ENCODE measurements around the gene PLEKHA6. TPM values are rescaled to one million over a fixed set of nuclear protein-coding genes. Genes with fewer than 3 reads are reported as not detected.

The PLEKHA6 gene
- total and polyA plus RNA-seq, 2 of the 8 experiments (the other 6 are each of a cell fraction or from before 2014, with no cell fraction given) = 4.8 to 20.2 TPM

DNA sequence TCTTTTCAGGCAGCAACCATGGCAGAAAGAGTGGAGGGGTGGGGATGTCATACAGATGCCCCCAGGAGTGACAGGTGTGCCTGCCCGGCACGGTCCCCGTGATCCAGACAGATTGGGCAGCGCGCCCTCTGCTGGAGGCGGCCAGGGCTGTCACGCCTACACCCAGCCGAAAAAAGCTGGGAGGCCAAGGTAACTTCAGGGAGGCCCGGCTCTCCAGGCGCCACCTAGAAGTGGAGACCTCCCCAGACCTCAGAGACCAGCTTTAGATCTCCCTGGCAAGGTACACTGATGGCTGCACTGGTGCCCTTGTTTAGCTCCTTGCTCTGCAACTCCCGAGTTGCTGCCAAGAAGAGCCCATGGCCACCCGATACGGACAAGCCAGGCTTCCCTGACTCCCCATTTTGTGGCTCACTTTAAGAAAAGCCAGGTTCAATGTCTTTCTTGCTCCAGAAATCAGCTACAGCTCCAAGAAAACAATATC, 152.6 kb downstream of the PLEKHA6 start:
- FAIRE-seq (no peak), DNase-seq (ENCODE audit: low read depth in 1 of 2, low spot score in 2 of 2) (peak; percentile 41 to 100)
- no peak overlapping the region for H2AK5ac ChIP-seq (ENCODE audit: low read depth, low read length)
- no peak overlapping the region for H3K14ac ChIP-seq (ENCODE audit: insufficient read length)
- no peak overlapping the region for H2BK12ac ChIP-seq (ENCODE audit: low read depth, low read length)
- H4K5ac ChIP-seq (ENCODE audit: insufficient read length, low read depth, low read length) = no peak overlapping the region
- no peaks in the 10 kb centered on the region for H3K36me3 ChIP-seq (ENCODE audit: control insufficient read depth in 2 of 4, insufficient read depth in 4 of 4, low read length in 3 of 4)
- no peak overlapping the region for H3K4me3 ChIP-seq (ENCODE audit: extremely low read depth in 1 of 4, insufficient read depth in 2 of 4, low read depth in 3 of 4, low read length in 4 of 4)
- no peaks in the 10 kb centered on the region for H3K79me2 ChIP-seq (ENCODE audit: control insufficient read depth in 1 of 2, insufficient read depth in 2 of 2, low read length in 2 of 2)
- H3K27ac ChIP-seq (ENCODE audit: low read depth, low read length) = no peak overlapping the region
- H3K23me2 ChIP-seq (ENCODE audit: low read depth, low read length) = no peaks in the 10 kb centered on the region
- H2BK120ac ChIP-seq (replicated peaks; ENCODE audit: low read depth, low read length) = no peak overlapping the region
- POLR2A ChIA-PET (ENCODE audit: partially characterized antibody) = interaction anchor here (0.9 to 2.0 kb wide), 4 partner anchors 10 to 345 kb away, joined by 3 to 11 read pairs (median 4); partner anchors contain the start of genes KISS1 and SNRPE
- H4K8ac ChIP-seq (ENCODE audit: extremely low read depth, insufficient read depth, low read length) = no peak overlapping the region
- no peak overlapping the region for H3K4ac ChIP-seq (replicated peaks; ENCODE audit: insufficient read length, low read depth, low read length)
- peaks cover 0 to 4% of the 10 kb centered on the region in 2 experiments for H4K20me1 ChIP-seq (replicated peaks in 1 of 2; ENCODE audit: control insufficient read depth in 1 of 2, insufficient read depth in 2 of 2, low read length in 2 of 2)
- no peak overlapping the region for H2AFZ ChIP-seq (ENCODE audit: low read length)
- no peak overlapping the region for H3K4me2 ChIP-seq (ENCODE audit: insufficient read depth in 1 of 2, low read depth in 2 of 2, low read length in 2 of 2)
- 24% methylated on average over 13 of the region's 13 CpGs; no CpG with 5 or more reads in 1 of the 2 experiments for WGBS, 2 experiments (ENCODE audit: extremely low coverage in 1 of 2, insufficient coverage in 1 of 2, insufficient read length in 1 of 2, insufficient replicate concordance in 2 of 2, low coverage in 1 of 2, low lambda C conversion rate in 2 of 2, missing lambda C conversion rate in 1 of 2)
- H3K27me3 ChIP-seq (replicated peaks in 1 of 4; ENCODE audit: control insufficient read depth in 3 of 4, extremely low read depth in 1 of 4, insufficient read depth in 3 of 4, low read length in 3 of 4) = no peaks in the 10 kb centered on the region
- no peak overlapping the region for H3K9ac ChIP-seq (replicated peaks in 1 of 4; ENCODE audit: extremely low read depth in 1 of 4, low read depth in 3 of 4, low read length in 3 of 4)
- no peak overlapping the region for H2BK5ac ChIP-seq (ENCODE audit: low read depth, low read length)
- no peaks in the 10 kb centered on the region for H3K9me3 ChIP-seq (ENCODE audit: insufficient read depth in 2 of 2, low read depth in 1 of 2, low read length in 1 of 2)
- no peak overlapping the region for H4K91ac ChIP-seq (replicated peaks; ENCODE audit: insufficient read length, low read length)
- CTCF ChIA-PET (ENCODE audit: partially characterized antibody) = interaction anchor here (0.6 to 12.6 kb wide), 60 partner anchors 9 to 336 kb away, joined by 3 to 360 read pairs (median 5); partner anchors contain the start of genes ETNK2, GOLT1A, KISS1 and PLEKHA6
- H3K79me1 ChIP-seq (ENCODE audit: low read depth, low read length) = peaks cover 3% of the 10 kb centered on the region; the same call in 1 of the 2 replicates
- no peak overlapping the region for H3K23ac ChIP-seq (ENCODE audit: insufficient read length)
- no peak overlapping the region; the same call in 1 of the 2 replicates for H3K18ac ChIP-seq (ENCODE audit: extremely low read depth, low read length)
- H2BK15ac ChIP-seq (ENCODE audit: low read length) = no peak overlapping the region
- no peak overlapping the region for H3K56ac ChIP-seq (replicated peaks; ENCODE audit: insufficient read length, low read depth, low read length)
- H2BK20ac ChIP-seq (ENCODE audit: low read length) = no peak overlapping the region
- H3K4me1 ChIP-seq (replicated peaks in 1 of 4; ENCODE audit: control insufficient read depth in 3 of 4, insufficient read depth in 4 of 4, low read length in 3 of 4) = peaks cover 0 to 2% (median 2%) of the 10 kb centered on the region in 4 experiments; a peak in 4 of 7 replicates
- TF ChIP-seq FOSL1 (IDR thresholded peaks at IDR 0.05; ENCODE audit: insufficient read depth, low read depth, low read length) = no peak
- TF ChIP-seq BACH1 (IDR thresholded peaks at IDR 0.05; ENCODE audit: low read length) = no peak
- TF ChIP-seq CTBP2 (IDR thresholded peaks at IDR 0.05; ENCODE audit: borderline replicate concordance, insufficient read depth, insufficient read length, low read length) = peak; percentile 26
- TF ChIP-seq KDM1A (IDR thresholded peaks at IDR 0.05; ENCODE audit: borderline replicate concordance, low read length) = no peak
- TF ChIP-seq CREB1 (IDR thresholded peaks at IDR 0.05) = peak; percentile 61; the same call in 1 of the 2 replicates
- TF ChIP-seq JUND (IDR thresholded peaks at IDR 0.05; ENCODE audit: low read length) = peak; percentile 56
- TF ChIP-seq YY1 (IDR thresholded peaks at IDR 0.05; ENCODE audit: low read depth, low read length) = 0 out of 2 replicates have a peak, but pooled peaks have one; percentile 38
- TF ChIP-seq TEAD4 (IDR thresholded peaks at IDR 0.05; ENCODE audit: low read depth, low read length) = no peak
- 0 out of 2 replicates have a peak, but pooled peaks have one; percentile 30 for TF ChIP-seq EGR1 (IDR thresholded peaks at IDR 0.05; ENCODE audit: borderline replicate concordance, low read depth, low read length)
- TF ChIP-seq SAP30 (IDR thresholded peaks at IDR 0.05; ENCODE audit: insufficient read depth, insufficient replicate concordance, low read length) = no peak
- peak; percentile 72 to 81 for TF ChIP-seq RAD21 (IDR thresholded peaks at IDR 0.05 in 1 of 2, conservative IDR thresholded peaks at IDR 0.05 in 1 of 2; ENCODE audit: low read depth in 2 of 2, low read length in 2 of 2)
- TF ChIP-seq SIN3A (conservative IDR thresholded peaks at IDR 0.05 in 1 of 2, IDR thresholded peaks at IDR 0.05 in 1 of 2; ENCODE audit: low read depth in 1 of 2, low read length in 2 of 2) = peak; percentile 60 to 76; a peak in 1 of 4 replicates
- TF ChIP-seq SRF (IDR thresholded peaks at IDR 0.05; ENCODE audit: low read depth, low read length) = no peak
